Measurements from ENCODE around the gene SLC4A1.

The SLC4A1 gene

GRCh38 chr17:44310609-44311376, 42.9 kb upstream of the SLC4A1 start:
- no peak for TF ChIP-seq SPI1 (IDR thresholded peaks at IDR 0.05; ENCODE audit: low read depth, low read length)
- TF ChIP-seq PAX5 (IDR thresholded peaks at IDR 0.05; ENCODE audit: insufficient read depth, low read length, severe bottlenecking): no peak
- TF ChIP-seq POU2F2 (IDR thresholded peaks at IDR 0.05; ENCODE audit: low read depth, low read length): no peak
- no peak for TF ChIP-seq TAF1 (IDR thresholded peaks at IDR 0.05; ENCODE audit: low read depth, low read length)
- TF ChIP-seq POLR2A (IDR thresholded peaks at IDR 0.05; ENCODE audit: low read depth, low read length): no peak
- TF ChIP-seq POLR2AphosphoS5 (IDR thresholded peaks at IDR 0.05; ENCODE audit: low read depth, low read length): no peak
- DNase-seq (ENCODE audit: insufficient read length, low spot score) (no peak), FAIRE-seq (no peak)

DNA sequence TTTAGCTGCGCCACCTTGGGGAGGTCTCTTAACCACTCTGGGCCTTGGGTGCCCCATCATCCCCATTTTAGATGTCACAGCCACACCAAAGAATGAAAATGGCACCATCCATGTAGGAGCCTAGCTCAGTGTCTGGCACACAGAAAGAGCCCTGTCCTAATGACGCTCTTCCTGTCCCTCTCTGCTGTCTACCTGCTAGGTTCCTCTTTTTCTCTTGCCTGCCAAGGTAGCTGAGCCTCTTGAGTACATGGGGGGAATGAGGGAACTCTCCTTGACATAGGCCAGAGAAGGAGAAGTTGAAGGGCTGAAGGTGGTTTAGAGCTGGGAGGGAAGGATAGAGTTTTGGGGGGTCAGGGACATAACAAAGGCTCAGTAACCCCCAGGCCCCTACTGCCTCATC, 42.3 kb upstream of the SLC4A1 start:
- no peak for DNase-seq (ENCODE audit: insufficient read length, low spot score)
- TF ChIP-seq PAX5 (IDR thresholded peaks at IDR 0.05; ENCODE audit: insufficient read depth, low read length, severe bottlenecking) (no peak), TAF1 (IDR thresholded peaks at IDR 0.05; ENCODE audit: low read depth, low read length) (no peak)
- FAIRE-seq: no peak

GRCh38 chr17:44309472-44309871, 41.5 kb upstream of the SLC4A1 start:
- DNase-seq (ENCODE audit: insufficient read length, low spot score): no peak
- TF ChIP-seq POLR2A (IDR thresholded peaks at IDR 0.05; ENCODE audit: low read depth, low read length) (no peak), POU2F2 (IDR thresholded peaks at IDR 0.05; ENCODE audit: low read depth, low read length) (no peak), TAF1 (IDR thresholded peaks at IDR 0.05; ENCODE audit: low read depth, low read length) (no peak)
- no peak for FAIRE-seq

GRCh38 chr17:44308865-44309264, 40.9 kb upstream of the SLC4A1 start:
- DNase-seq (ENCODE audit: insufficient read length, low spot score): no peak
- FAIRE-seq: no peak
- no peak for TF ChIP-seq POLR2AphosphoS5 (IDR thresholded peaks at IDR 0.05; ENCODE audit: low read depth, low read length)
- TF ChIP-seq POLR2A (IDR thresholded peaks at IDR 0.05; ENCODE audit: low read depth, low read length): no peak

GRCh38 chr17:44308320-44308818, 40.4 kb upstream of the SLC4A1 start, which contains the start of gene RUNDC3A:
Gene RUNDC3A, plus strand, starts transcription at chr17:44308601. Its CDS starts 232 bp downstream, at chr17:44308833.
- FAIRE-seq (peak; percentile 58), DNase-seq (ENCODE audit: insufficient read length, low spot score) (peak; percentile 98)
- TF ChIP-seq POLR2AphosphoS5 (IDR thresholded peaks at IDR 0.05; ENCODE audit: low read depth, low read length) (no peak), PAX5 (IDR thresholded peaks at IDR 0.05; ENCODE audit: insufficient read depth, low read length, severe bottlenecking) (no peak), POU2F2 (IDR thresholded peaks at IDR 0.05; ENCODE audit: low read depth, low read length) (no peak), POLR2A (IDR thresholded peaks at IDR 0.05; ENCODE audit: low read depth, low read length) (no peak), SPI1 (IDR thresholded peaks at IDR 0.05; ENCODE audit: low read depth, low read length) (no peak), TAF1 (IDR thresholded peaks at IDR 0.05; ENCODE audit: low read depth, low read length) (no peak)

GRCh38 chr17:44307387-44308186, 39.7 kb upstream of the SLC4A1 start:
- no peak for FAIRE-seq
- no peak for DNase-seq (ENCODE audit: insufficient read length, low spot score)
- TF ChIP-seq PAX5 (IDR thresholded peaks at IDR 0.05; ENCODE audit: insufficient read depth, low read length, severe bottlenecking) (no peak), SPI1 (IDR thresholded peaks at IDR 0.05; ENCODE audit: low read depth, low read length) (no peak), POLR2AphosphoS5 (IDR thresholded peaks at IDR 0.05; ENCODE audit: low read depth, low read length) (no peak), POLR2A (IDR thresholded peaks at IDR 0.05; ENCODE audit: low read depth, low read length) (no peak), TAF1 (IDR thresholded peaks at IDR 0.05; ENCODE audit: low read depth, low read length) (no peak), POU2F2 (IDR thresholded peaks at IDR 0.05; ENCODE audit: low read depth, low read length) (no peak)

GRCh38 chr17:44304651-44305050, 36.7 kb upstream of the SLC4A1 start:
- no peak for DNase-seq (ENCODE audit: insufficient read length, low spot score)
- FAIRE-seq: no peak
- TF ChIP-seq POU2F2 (IDR thresholded peaks at IDR 0.05; ENCODE audit: low read depth, low read length): no peak
- no peak for TF ChIP-seq TAF1 (IDR thresholded peaks at IDR 0.05; ENCODE audit: low read depth, low read length)
- TF ChIP-seq PAX5 (IDR thresholded peaks at IDR 0.05; ENCODE audit: insufficient read depth, low read length, severe bottlenecking): no peak
- TF ChIP-seq POLR2A (IDR thresholded peaks at IDR 0.05; ENCODE audit: low read depth, low read length): no peak
- no peak for TF ChIP-seq SPI1 (IDR thresholded peaks at IDR 0.05; ENCODE audit: low read depth, low read length)
- no peak for TF ChIP-seq POLR2AphosphoS5 (IDR thresholded peaks at IDR 0.05; ENCODE audit: low read depth, low read length)

DNA sequence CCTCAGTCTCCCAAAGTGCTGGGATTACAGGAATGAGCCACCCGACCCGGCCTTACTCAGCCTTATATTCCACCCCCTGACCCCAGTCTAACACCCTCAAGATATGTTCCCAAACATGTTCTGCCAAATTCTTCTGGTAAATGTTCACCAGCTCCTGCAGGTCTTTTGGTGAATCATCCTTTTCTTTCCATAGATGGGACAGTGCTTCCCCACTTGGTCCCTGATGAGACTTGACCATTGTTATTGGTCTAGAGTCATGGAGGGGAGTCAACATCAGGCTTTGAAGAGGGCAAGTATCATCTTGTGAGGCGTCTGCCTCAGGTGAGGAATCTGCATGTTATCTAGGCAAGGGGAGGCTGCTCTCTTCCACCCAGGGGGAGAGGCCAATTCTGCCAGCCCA, 30.0 kb upstream of the SLC4A1 start:
- TF ChIP-seq SPI1 (IDR thresholded peaks at IDR 0.05; ENCODE audit: low read depth, low read length) (no peak), POLR2AphosphoS5 (IDR thresholded peaks at IDR 0.05; ENCODE audit: low read depth, low read length) (no peak), POU2F2 (IDR thresholded peaks at IDR 0.05; ENCODE audit: low read depth, low read length) (no peak), POLR2A (IDR thresholded peaks at IDR 0.05; ENCODE audit: low read depth, low read length) (no peak), PAX5 (IDR thresholded peaks at IDR 0.05; ENCODE audit: insufficient read depth, low read length, severe bottlenecking) (no peak), TAF1 (IDR thresholded peaks at IDR 0.05; ENCODE audit: low read depth, low read length) (no peak)
- DNase-seq (ENCODE audit: insufficient read length, low spot score) (no peak), FAIRE-seq (no peak)

GRCh38 chr17:44293509-44294226, 25.7 kb upstream of the SLC4A1 start:
- FAIRE-seq (no peak), DNase-seq (ENCODE audit: insufficient read length, low spot score) (no peak)

More at GRCh38 chr17:44293509-44294226, 25.7 kb upstream of the SLC4A1 start:
- TF ChIP-seq POLR2AphosphoS5 (IDR thresholded peaks at IDR 0.05; ENCODE audit: low read depth, low read length) (no peak), POU2F2 (IDR thresholded peaks at IDR 0.05; ENCODE audit: low read depth, low read length) (no peak), SPI1 (IDR thresholded peaks at IDR 0.05; ENCODE audit: low read depth, low read length) (no peak), PAX5 (IDR thresholded peaks at IDR 0.05; ENCODE audit: insufficient read depth, low read length, severe bottlenecking) (no peak), TAF1 (IDR thresholded peaks at IDR 0.05; ENCODE audit: low read depth, low read length) (no peak), POLR2A (IDR thresholded peaks at IDR 0.05; ENCODE audit: low read depth, low read length) (no peak)

All from GM12891 (cell line).